ENCODE measurements around the gene APOC1. TPM values are rescaled to one million over a fixed set of nuclear protein-coding genes. Genes with fewer than 3 reads are reported as not detected.
"Not testable (repeated sequence)": the region's sequence is repeated elsewhere in the genome, so short reads cannot be mapped to it uniquely, and the experiment has no call there.

Gene APOC1
- total RNA-seq, 4 donors from 2014 or later: 3.0 to 7.4 (median 3.5) TPM; not detected in 1

GRCh38 chr19:44878120-44878865 is 36.1 kb upstream of the APOC1 start:
- intact Hi-C loops (cut with DNase I; ENCODE audit: low total_unique reads): no loop called here
- no peak for DNase-seq
- Histone ChIP-seq H3K4me3 (no peak overlapping the region), H3K4me1 (no peaks in the 10 kb centered on the region), H3K27ac (no peak overlapping the region), H3K9me3 (no peaks in the 10 kb centered on the region), H3K27me3 (no peaks in the 10 kb centered on the region), H3K36me3 (no peaks in the 10 kb centered on the region)
- no peak for TF ChIP-seq CTCF (IDR thresholded peaks at IDR 0.05)
- no peak for TF ChIP-seq POLR2A (IDR thresholded peaks at IDR 0.05)

GRCh38 chr19:44879309-44880065 is 34.9 kb upstream of the APOC1 start:
- Histone ChIP-seq H3K4me3 (no peak overlapping the region), H3K27me3 (no peaks in the 10 kb centered on the region), H3K27ac (no peak overlapping the region), H3K9me3 (no peaks in the 10 kb centered on the region), H3K4me1 (no peaks in the 10 kb centered on the region), H3K36me3 (no peaks in the 10 kb centered on the region)
- TF ChIP-seq POLR2A (IDR thresholded peaks at IDR 0.05): no peak
- TF ChIP-seq CTCF (IDR thresholded peaks at IDR 0.05): no peak
- intact Hi-C loops (cut with DNase I; ENCODE audit: low total_unique reads): no loop called here
- DNase-seq: no peak

GRCh38 chr19:44882063-44882462 is 32.3 kb upstream of the APOC1 start:
- Histone ChIP-seq H3K27ac (no peak overlapping the region), H3K9me3 (no peaks in the 10 kb centered on the region), H3K27me3 (no peaks in the 10 kb centered on the region), H3K4me1 (no peaks in the 10 kb centered on the region), H3K36me3 (no peaks in the 10 kb centered on the region), H3K4me3 (no peak overlapping the region)
- no peak for DNase-seq
- TF ChIP-seq POLR2A (IDR thresholded peaks at IDR 0.05): no peak
- TF ChIP-seq CTCF (IDR thresholded peaks at IDR 0.05): no peak
- intact Hi-C loops (cut with DNase I; ENCODE audit: low total_unique reads): no loop called here

GRCh38 chr19:44882619-44883397 is 31.6 kb upstream of the APOC1 start:
- intact Hi-C loops (cut with DNase I; ENCODE audit: low total_unique reads): not testable (repeated sequence)

GRCh38 chr19:44883922-44884321 is 30.5 kb upstream of the APOC1 start:
- Histone ChIP-seq H3K36me3 (no peaks in the 10 kb centered on the region), H3K9me3 (no peaks in the 10 kb centered on the region), H3K4me1 (no peaks in the 10 kb centered on the region), H3K27ac (no peak overlapping the region), H3K4me3 (no peak overlapping the region), H3K27me3 (no peaks in the 10 kb centered on the region)
- TF ChIP-seq POLR2A (IDR thresholded peaks at IDR 0.05) (no peak), CTCF (IDR thresholded peaks at IDR 0.05) (no peak)
- DNase-seq: no peak
- intact Hi-C loops (cut with DNase I; ENCODE audit: low total_unique reads): no loop called here

More at GRCh38 chr19:44882619-44883397, 31.6 kb upstream of the APOC1 start:
- not testable (repeated sequence) for H3K4me1 ChIP-seq, H3K4me3 ChIP-seq, H3K9me3 ChIP-seq, DNase-seq, H3K36me3 ChIP-seq, H3K27ac ChIP-seq, H3K27me3 ChIP-seq

All from uterus (tissue), 4 donors.